HCT116 (cell line): ENCODE measurements around the gene BORA. TPM values are rescaled to one million over a fixed set of nuclear protein-coding genes. Genes with fewer than 3 reads are reported as not detected.

Source experiments
- ATAC-seq: fragments of 200-7000 bp; cut with Tn5 transposase; 2 replicates; pipeline ENCODE4 v1.9.1; 2020; ENCODE audit warnings: mild to moderate bottlenecking, moderate library complexity
- BruUV-seq: library from RNA; stranded (reverse); fragments of 400-500 nt; replicated peaks from 2 replicates; lab custom pipeline; 2021; lab: Mats Ljungman, UMichigan
- CTCF ChIA-PET: fragments of 300-600 bp; sonication (Branson Sonifier 250); formaldehyde crosslinking; loops from one replicate; lab custom pipeline; 2021; ENCODE audit warnings: antibody characterized with exemption; lab: Charles Lee
- POLR2A ChIA-PET: fragments of 300-600, 350-600 bp; sonication (Branson Sonifier 250); formaldehyde crosslinking; loops from one replicate; lab custom pipeline; 2021; ENCODE audit warnings: antibody characterized with exemption; lab: Charles Lee
- RAD21 ChIA-PET, 2 experiments: fragments of 300-600 bp; sonication (Branson Sonifier 250); formaldehyde crosslinking; loops; one replicate each; lab custom pipeline; 2023; ENCODE audit warnings: low total read pairs in 2 of 2; ENCODE audit not compliant: uncharacterized antibody in 2 of 2, unreplicated experiment in 2 of 2, low non-redundant PET in 1 of 2; lab: Charles Lee
- DNase-seq: peaks from one replicate; pipeline ENCODE4 v3.0.0-alpha.2; 2010; ENCODE audit warnings: low read depth, low spot score
- H2AFZ ChIP-seq: fragments of 200-600 bp; shearing (Covaris generic), sonication (generic); 2 replicates; pipeline ENCODE4 v1.6.1; 2017; ENCODE audit warnings: low read depth, mixed run types, mixed read lengths, antibody characterized with exemption, low read length; ENCODE audit not compliant: poor library complexity, severe bottlenecking
- H3K27ac ChIP-seq: 2 replicates; pipeline ENCODE4 v1.5.1; 2012; ENCODE audit warnings: low read depth, low read length
- H3K27me3 ChIP-seq: fragments of 200-600 bp; sonication (generic); 2 replicates; pipeline ENCODE4 v1.6.1; 2016; ENCODE audit warnings: mixed run types, low read length, mixed read lengths; ENCODE audit not compliant: insufficient read depth
- H3K36me3 ChIP-seq, 2 experiments: fragments of 200-500 bp in 1 of 2; fragments of 200-600 bp in 1 of 2; sonication (Bioruptor generic) in 1 of 2; sonication (generic) in 1 of 2; 2 replicates each; pipeline versions ENCODE4 v1.5.1 to v1.6.1; 2014 to 2016; ENCODE audit warnings: low read length in 2 of 2, inconsistent platforms in 1 of 2, mixed read lengths in 1 of 2, mixed run types in 1 of 2; ENCODE audit not compliant: insufficient read depth in 2 of 2, control insufficient read depth in 1 of 2
- H3K4me1 ChIP-seq, 2 experiments: fragments of 200-600 bp in 1 of 2; sonication (generic) in 1 of 2; 2 replicates each; pipeline versions ENCODE4 v1.5.1 to v1.6.1; 2012 to 2017; ENCODE audit warnings: low read length in 2 of 2, inconsistent platforms in 1 of 2, mild to moderate bottlenecking in 1 of 2, mixed read lengths in 1 of 2, mixed run types in 1 of 2, moderate library complexity in 1 of 2; ENCODE audit not compliant: insufficient read depth in 2 of 2, control insufficient read depth in 1 of 2
- H3K4me2 ChIP-seq: fragments of 200-600 bp; sonication (generic); 2 replicates; pipeline ENCODE4 v1.6.1; 2017; ENCODE audit warnings: mixed run types, low read length, mixed read lengths
- H3K4me3 ChIP-seq, 2 experiments: fragments of 200-600 bp in 1 of 2; sonication (generic) in 1 of 2; replicated peaks in 1 of 2; 2 replicates each; pipeline ENCODE4 v1.5.1; 2011 to 2016; ENCODE audit warnings: low read length in 2 of 2, control low read depth in 1 of 2, low read depth in 1 of 2, mild to moderate bottlenecking in 1 of 2, mixed read lengths in 1 of 2, mixed run types in 1 of 2
- H3K79me2 ChIP-seq: fragments of 200-600 bp; sonication (generic); 2 replicates; pipeline ENCODE4 v1.6.1; 2017; ENCODE audit warnings: mild to moderate bottlenecking, mixed run types, low read length, moderate library complexity, mixed read lengths; ENCODE audit not compliant: insufficient read depth
- H3K9ac ChIP-seq: fragments of 200-600 bp; sonication (generic); 2 replicates; pipeline ENCODE4 v1.6.1; 2016; ENCODE audit warnings: low read length, mixed read lengths
- H3K9me2 ChIP-seq: fragments of 200-600 bp; sonication (generic), shearing (Covaris generic); 2 replicates; pipeline ENCODE4 v1.6.1; 2017; ENCODE audit warnings: mixed run types, mild to moderate bottlenecking, moderate library complexity; ENCODE audit not compliant: insufficient read depth
- H3K9me3 ChIP-seq, 2 experiments: fragments of 200-500 bp in 1 of 2; fragments of 200-600 bp in 1 of 2; sonication (Bioruptor generic) in 1 of 2; sonication (generic) in 1 of 2; 2 replicates each; pipeline ENCODE4 v1.6.1; 2014 to 2017; ENCODE audit warnings: low read length in 2 of 2, mixed read lengths in 2 of 2, inconsistent platforms in 1 of 2, low read depth in 1 of 2, mild to moderate bottlenecking in 1 of 2, mixed run types in 1 of 2, moderate library complexity in 1 of 2; ENCODE audit not compliant: control insufficient read depth in 1 of 2, insufficient read depth in 1 of 2
- H4K20me1 ChIP-seq: fragments of 200-600 bp; sonication (generic), shearing (Covaris generic); 2 replicates; pipeline ENCODE4 v1.6.1; 2017; ENCODE audit warnings: mixed run types, mild to moderate bottlenecking, moderate library complexity; ENCODE audit not compliant: insufficient read depth
- CBX3 ChIP-seq: IDR thresholded peaks from 2 replicates; pipeline ENCODE4 v1.6.1; 2012; ENCODE audit warnings: low read depth
- CEBPB ChIP-seq: IDR thresholded peaks from 2 replicates; pipeline ENCODE4 v1.6.1; 2012; ENCODE audit warnings: low read depth
- CTCF ChIP-seq, 3 experiments: fragments of 200-600 bp in 1 of 3; sonication (generic) in 1 of 3; IDR thresholded peaks in 2 of 3; conservative IDR thresholded peaks in 1 of 3; 2 replicates each; pipeline ENCODE4 v1.5.1; 2012 to 2017; ENCODE audit warnings: low read depth in 2 of 3, low read length in 2 of 3, antibody characterized with exemption in 1 of 3, borderline replicate concordance in 1 of 3, control low read depth in 1 of 3, mild to moderate bottlenecking in 1 of 3, mixed read lengths in 1 of 3, mixed run types in 1 of 3, moderate library complexity in 1 of 3; ENCODE audit not compliant: insufficient read depth in 1 of 3
- ELF1 ChIP-seq: IDR thresholded peaks from 2 replicates; pipeline ENCODE4 v1.6.1; 2012; ENCODE audit warnings: low read depth, borderline replicate concordance
- EZH2phosphoT487 ChIP-seq: fragments of 200-600 bp; IDR thresholded peaks from 2 replicates; pipeline ENCODE4 v1.6.1; 2018; ENCODE audit warnings: antibody characterized with exemption, borderline replicate concordance
- FOSL1 ChIP-seq: IDR thresholded peaks from 2 replicates; pipeline ENCODE4 v1.6.1; 2012; ENCODE audit warnings: low read depth
- MAX ChIP-seq: IDR thresholded peaks from 2 replicates; pipeline ENCODE4 v1.6.1; 2012
- POLR2A ChIP-seq: IDR thresholded peaks from 2 replicates; pipeline ENCODE4 v1.7.0; 2011; ENCODE audit warnings: borderline replicate concordance; ENCODE audit not compliant: insufficient read depth, insufficient read length; ENCODE audit errors: extremely low read depth
- POLR2AphosphoS5 ChIP-seq: IDR thresholded peaks from 2 replicates; pipeline ENCODE4 v1.6.1; 2011; ENCODE audit warnings: mild to moderate bottlenecking, low read depth, low read length, moderate library complexity
- SP1 ChIP-seq: IDR thresholded peaks from 2 replicates; pipeline ENCODE4 v1.6.1; 2012; ENCODE audit warnings: low read depth
- SRF ChIP-seq: IDR thresholded peaks from 2 replicates; pipeline ENCODE4 v1.6.1; 2012; ENCODE audit warnings: low read depth
- TCF7L2 ChIP-seq: IDR thresholded peaks from 2 replicates; pipeline ENCODE4 v1.7.0; 2011; ENCODE audit warnings: borderline replicate concordance, inconsistent platforms; ENCODE audit not compliant: insufficient read depth, insufficient read length; ENCODE audit errors: extremely low read depth
- YY1 ChIP-seq: IDR thresholded peaks from 2 replicates; pipeline ENCODE4 v1.6.1; 2011; ENCODE audit warnings: low read length, low read depth, moderate library complexity, mild to moderate bottlenecking; ENCODE audit not compliant: insufficient replicate concordance; ENCODE audit errors: extremely low read depth
- intact Hi-C: fragments of 100-400 bp; cut with micrococcal nuclease; formaldehyde crosslinking; loops from 2 replicates; pipeline ENCODE4 v1.10.0; 2022
- total RNA-seq: library from RNA; stranded (reverse); gene quantifications from one replicate; pipeline ENCODE4 v1.2.1, GENCODE V29; 2021; ENCODE audit not compliant: unreplicated experiment

BORA gene
- total RNA-seq, 1 experiment from 2014 or later = 27.6 TPM

- ATAC-seq (no peak), DNase-seq (no peak)
- Histone ChIP-seq H3K4me1 (no peaks in the 10 kb centered on the region; a peak in 1 of 4 replicates), H3K9ac (no peak overlapping the region), H3K36me3 (peaks cover 24 to 33% of the 10 kb centered on the region in 2 experiments; a peak in 3 of 4 replicates), H3K4me2 (no peak overlapping the region), H3K4me3 (no peak overlapping the region), H3K9me2 (no peaks in the 10 kb centered on the region), H3K79me2 (peaks cover 53% of the 10 kb centered on the region), H4K20me1 (no peaks in the 10 kb centered on the region), H3K27ac (no peak overlapping the region), H2AFZ (no peak overlapping the region), H3K9me3 (no peaks in the 10 kb centered on the region), H3K27me3 (no peaks in the 10 kb centered on the region)
- TF ChIP-seq EZH2phosphoT487 = no peak
- no peak for TF ChIP-seq FOSL1
- TF ChIP-seq MAX = no peak
- no peak for TF ChIP-seq SRF
- no peak for TF ChIP-seq SP1
- TF ChIP-seq CTCF (IDR thresholded peaks at IDR 0.05 in 2 of 3, conservative IDR thresholded peaks at IDR 0.05 in 1 of 3; ENCODE audit: borderline replicate concordance in 1 of 3, insufficient read depth in 1 of 3, low read depth in 2 of 3, low read length in 2 of 3) = no peak
- no peak for TF ChIP-seq POLR2AphosphoS5
- TF ChIP-seq CBX3 = no peak
- TF ChIP-seq ELF1 = no peak
- TF ChIP-seq TCF7L2 = no peak
- no peak for TF ChIP-seq CEBPB
- TF ChIP-seq POLR2A = no peak
- no peak for TF ChIP-seq YY1
- BruUV-seq = no TSS peak
- intact Hi-C loops = no loop called here
- POLR2A ChIA-PET = no interaction called here
- CTCF ChIA-PET = no interaction called here
- RAD21 ChIA-PET = no interaction called here
Observed at GRCh38 chr13:72788831-72789230, 61.1 kb downstream of the BORA start.
